T-cell (primary cell): ENCODE data around the gene GRM3. TPM values are rescaled to one million over a fixed set of nuclear protein-coding genes. Genes with fewer than 3 reads are reported as not detected.
"Not testable (repeated sequence)": the region's sequence is repeated elsewhere in the genome, so short reads cannot be mapped to it uniquely, and the experiment has no call there.

Source experiments
- ATAC-seq, 4 experiments: fragments of 200-7000 bp in 3 of 4; fragments of 150-1000 bp in 1 of 4; cut with Tn5 transposase; replicated peaks in 1 of 4; 1 replicate in 3 of 4; 2 replicates in 1 of 4; pipeline ENCODE4 v1.10.0; 2021; ENCODE audit warnings: moderate library complexity in 3 of 4, mild to moderate bottlenecking in 2 of 4, moderate number of reproducible peaks in 1 of 4
- CTCF ChIA-PET, 2 donors: fragments of 300-600 bp; sonication (Branson Sonifier 250); formaldehyde crosslinking; loops; one replicate each; lab custom pipeline; 2022; ENCODE audit warnings: antibody characterized with exemption in 2 of 2; lab: Charles Lee
- POLR2A ChIA-PET, 2 donors: fragments of 300-600 bp; sonication (Branson Sonifier 250); formaldehyde crosslinking; loops; one replicate each; lab custom pipeline; 2022; ENCODE audit warnings: antibody characterized with exemption in 2 of 2; lab: Charles Lee
- DNase-seq, 35 experiments: peaks; one replicate each; pipeline versions ENCODE4 v3.0.0 to v3.0.0-alpha.2; 2013 to 2023
- H3K27ac ChIP-seq: one replicate; pipeline ENCODE4 v1.5.1; 2013; ENCODE audit warnings: low read length
- H3K27me3 ChIP-seq, 2 experiments: replicated peaks in 1 of 2; 1 replicate in 1 of 2; 2 replicates in 1 of 2; pipeline versions ENCODE4 v1.6.1 to v1.7.0; 2013; ENCODE audit warnings: low read length in 1 of 2, mixed read lengths in 1 of 2; ENCODE audit not compliant: control insufficient read depth in 2 of 2, insufficient read depth in 2 of 2; ENCODE audit errors: extremely low read depth in 1 of 2
- H3K36me3 ChIP-seq, 2 donors: 1 replicate in 1 of 2; 2 replicates in 1 of 2; pipeline versions ENCODE4 v1.6.1 to v1.7.0; 2013; ENCODE audit warnings: low read length in 1 of 2; ENCODE audit not compliant: control insufficient read depth in 2 of 2, insufficient read depth in 1 of 2; ENCODE audit errors: extremely low read depth in 1 of 2
- H3K4me1 ChIP-seq, 2 experiments: 1 replicate in 1 of 2; 2 replicates in 1 of 2; pipeline versions ENCODE4 v1.6.1 to v1.7.0; 2013; ENCODE audit warnings: low read length in 2 of 2, mixed read lengths in 1 of 2; ENCODE audit not compliant: insufficient read depth in 2 of 2, control insufficient read depth in 1 of 2; ENCODE audit errors: extremely low read depth in 1 of 2
- H3K4me3 ChIP-seq, 2 donors: 1 replicate in 1 of 2; 2 replicates in 1 of 2; pipeline versions ENCODE4 v1.5.1 to v1.7.0; 2013; ENCODE audit warnings: mild to moderate bottlenecking in 2 of 2, low read length in 1 of 2, moderate library complexity in 1 of 2; ENCODE audit not compliant: control insufficient read depth in 1 of 2; ENCODE audit errors: extremely low read depth in 1 of 2
- H3K9me3 ChIP-seq: 2 replicates; pipeline ENCODE4 v1.7.0; 2013
- H3K27ac Mint-ChIP-seq, 2 donors: one replicate each; pipeline ENCODE4 v1.8.0; 2020 to 2021; ENCODE audit warnings: mild to moderate bottlenecking in 2 of 2, mixed read lengths in 2 of 2
- H3K27me3 Mint-ChIP-seq, 2 donors: one replicate each; pipeline ENCODE4 v1.8.0; 2021 to 2022; ENCODE audit warnings: mixed read lengths in 2 of 2
- H3K36me3 Mint-ChIP-seq: one replicate; pipeline ENCODE4 v1.8.0; 2021; ENCODE audit warnings: mixed read lengths
- H3K4me1 Mint-ChIP-seq, 3 donors: one replicate each; pipeline ENCODE4 v1.8.0; 2020 to 2022; ENCODE audit warnings: mixed read lengths in 3 of 3, mild to moderate bottlenecking in 1 of 3
- H3K4me3 Mint-ChIP-seq, 3 donors: one replicate each; pipeline ENCODE4 v1.8.0; 2020 to 2022; ENCODE audit warnings: mild to moderate bottlenecking in 3 of 3, mixed read lengths in 3 of 3, moderate library complexity in 3 of 3
- H3K9me3 Mint-ChIP-seq, 3 donors: one replicate each; pipeline ENCODE4 v1.8.0; 2020 to 2022; ENCODE audit warnings: mixed read lengths in 3 of 3
- WGBS: methylation state at CpG from one replicate; pipeline ENCODE4 v1.1.5; 2013; ENCODE audit warnings: missing lambda C conversion rate; ENCODE audit not compliant: insufficient coverage; 5-methylcytosine and 5-hydroxymethylcytosine counted together
- total RNA-seq, 35 experiments: library from RNA in 6 of 35; stranded (reverse) in 6 of 35; fragments of 120-200 nt in 1 of 35; gene quantifications; one replicate each; pipeline versions ENCODE4 v1.2.1 to v1.2.4 and lab custom pipeline; 2013 to 2026

The GRM3 gene
- total RNA-seq (not detected), total RNA-seq (lab: John Stamatoyannopoulos, UW) (0 to 0.06 (median 0) reads per million in 29 experiments)
- not detected for total RNA-seq (2013)

DNA sequence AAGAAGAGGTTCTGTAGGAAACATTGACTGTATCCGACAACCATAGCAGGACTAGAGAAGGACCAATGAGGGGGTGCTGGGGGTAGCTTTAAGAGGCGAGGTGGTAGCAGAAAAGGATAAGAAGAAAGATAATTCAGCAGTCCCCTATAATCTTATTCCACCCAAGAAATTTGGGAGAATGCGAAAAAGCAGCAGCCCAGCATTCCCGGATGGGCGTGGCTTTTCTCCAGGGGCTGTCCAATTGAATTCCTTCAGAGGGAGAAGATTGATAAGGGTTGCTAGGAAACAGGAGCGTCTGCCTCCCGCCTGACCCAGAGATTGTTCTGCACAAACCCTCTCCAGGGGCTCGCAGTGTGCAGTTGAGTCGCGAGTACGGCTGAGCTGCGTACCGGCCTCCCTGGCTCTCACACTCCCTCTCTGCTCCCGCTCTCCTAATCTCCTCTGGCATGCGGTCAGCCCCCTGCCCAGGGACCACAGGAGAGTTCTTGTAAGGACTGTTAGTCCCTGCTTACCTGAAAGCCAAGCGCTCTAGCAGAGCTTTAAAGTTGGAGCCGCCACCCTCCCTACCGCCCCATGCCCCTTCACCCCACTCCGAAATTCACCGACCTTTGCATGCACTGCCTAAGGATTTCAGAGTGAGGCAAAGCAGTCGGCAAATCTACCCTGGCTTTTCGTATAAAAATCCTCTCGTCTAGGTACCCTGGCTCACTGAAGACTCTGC is at the start of gene GRM3:
Gene GRM3, plus strand, starts transcription at position 349 of the 721 bp plus-strand sequence. CDS start 121,237 bp downstream, outside the sequence.
- WGBS = 5% methylated on average over 12 of the region's 23 CpGs
- ATAC-seq (no peak), DNase-seq (no peak)
- ChIA-PET CTCF (no interaction called here), POLR2A (no interaction called here)
- Mint-ChIP-seq H3K27ac (no peak within 1 kb of the TSS), H3K4me3 (no peak within 1 kb of the TSS), H3K9me3 (no peaks in the 10 kb centered on the region), H3K4me1 (peaks cover 0 to 1% (median 0%) of the 10 kb centered on the region in 3 donors), H3K27me3 (peaks cover 20 to 25% of the 10 kb centered on the region in 2 donors), H3K36me3 (no peaks in the 10 kb centered on the region)
- Histone ChIP-seq H3K27ac (no peak within 1 kb of the TSS), H3K4me3 (no peak within 1 kb of the TSS), H3K4me1 (no peaks in the 10 kb centered on the region), H3K9me3 (no peaks in the 10 kb centered on the region), H3K27me3 (peaks cover 0 to 17% of the 10 kb centered on the region in 2 experiments), H3K36me3 (no peaks in the 10 kb centered on the region)

DNA sequence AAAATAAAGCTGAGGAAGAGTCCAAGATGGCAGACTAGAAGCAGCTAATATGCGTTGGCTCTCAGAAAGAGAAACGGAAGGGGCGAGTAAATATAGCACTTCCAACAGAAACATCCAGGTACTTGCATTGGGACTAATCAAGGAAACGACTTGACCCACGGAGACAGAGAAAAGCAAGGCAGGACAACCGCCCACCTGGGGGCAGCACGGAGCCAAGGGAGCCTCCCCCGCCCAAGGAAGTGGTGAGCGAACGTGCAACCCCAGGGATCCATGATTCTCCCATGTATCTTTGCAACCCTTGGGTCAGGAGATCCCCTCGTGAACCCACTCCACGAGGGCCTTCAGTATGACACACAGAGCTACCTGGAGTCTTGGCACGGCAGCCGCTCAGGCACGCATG is 45.4 kb upstream of the GRM3 start:
- H3K27ac Mint-ChIP-seq = no peak overlapping the region
- H3K36me3 ChIP-seq = no peaks in the 10 kb centered on the region
- H3K9me3 ChIP-seq = no peaks in the 10 kb centered on the region
- no peaks in the 10 kb centered on the region for H3K4me1 Mint-ChIP-seq
- 73% methylated on average over 10 of the region's 15 CpGs for WGBS
- H3K4me3 Mint-ChIP-seq = no peak overlapping the region
- ATAC-seq (no peak), DNase-seq (no peak)
- H3K27me3 ChIP-seq = no peaks in the 10 kb centered on the region
- no peak overlapping the region for H3K27ac ChIP-seq
- H3K9me3 Mint-ChIP-seq = peaks cover 0 to 14% (median 9%) of the 10 kb centered on the region in 3 donors
- no peak overlapping the region for H3K4me3 ChIP-seq
- no peaks in the 10 kb centered on the region for H3K27me3 Mint-ChIP-seq
- CTCF ChIA-PET = interaction anchor here in 1 of 2 donors (0.5 kb wide), 1 partner anchor 329 kb away, joined by 5 read pairs; no protein-coding TSS in a partner anchor
- no peaks in the 10 kb centered on the region for H3K4me1 ChIP-seq
- POLR2A ChIA-PET = no interaction called here
- H3K36me3 Mint-ChIP-seq = no peaks in the 10 kb centered on the region

DNA sequence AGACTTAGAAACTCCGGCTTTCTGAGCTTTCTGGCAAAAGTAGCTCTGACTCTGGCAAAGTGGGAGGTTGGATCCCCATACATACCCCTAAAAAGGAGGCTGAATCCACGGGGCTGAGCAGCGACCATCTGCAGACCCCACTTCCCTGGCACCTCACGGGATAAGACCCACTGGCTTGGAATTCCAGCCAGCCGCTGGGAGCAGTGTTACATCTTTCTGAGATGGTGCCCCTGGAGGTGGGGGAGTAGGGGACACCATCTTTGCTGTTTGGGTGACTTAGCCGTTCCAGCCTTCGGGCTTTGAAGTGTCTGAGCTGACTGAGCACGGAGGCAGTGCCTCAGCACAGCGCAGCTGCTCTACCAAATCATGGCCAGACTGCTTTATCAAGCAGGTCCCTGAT is 45.0 kb upstream of the GRM3 start:
- Mint-ChIP-seq H3K4me1 (no peaks in the 10 kb centered on the region), H3K9me3 (peaks cover 0 to 14% (median 9%) of the 10 kb centered on the region in 3 donors), H3K27ac (no peak overlapping the region), H3K27me3 (no peaks in the 10 kb centered on the region), H3K4me3 (no peak overlapping the region), H3K36me3 (no peaks in the 10 kb centered on the region)
- no peaks in the 10 kb centered on the region for H3K4me1 ChIP-seq
- no peak for ATAC-seq
- no peaks in the 10 kb centered on the region for H3K36me3 ChIP-seq
- DNase-seq = no peak
- ChIA-PET POLR2A (no interaction called here), CTCF (interaction anchor here in 1 of 2 donors (0.5 kb wide), 1 partner anchor 328 kb away, joined by 5 read pairs; no protein-coding TSS in a partner anchor)
- H3K9me3 ChIP-seq = no peaks in the 10 kb centered on the region
- H3K27me3 ChIP-seq = no peaks in the 10 kb centered on the region
- WGBS = 83% methylated on average over 6 of the region's 9 CpGs
- H3K27ac ChIP-seq = no peak overlapping the region
- H3K4me3 ChIP-seq = no peak overlapping the region

DNA sequence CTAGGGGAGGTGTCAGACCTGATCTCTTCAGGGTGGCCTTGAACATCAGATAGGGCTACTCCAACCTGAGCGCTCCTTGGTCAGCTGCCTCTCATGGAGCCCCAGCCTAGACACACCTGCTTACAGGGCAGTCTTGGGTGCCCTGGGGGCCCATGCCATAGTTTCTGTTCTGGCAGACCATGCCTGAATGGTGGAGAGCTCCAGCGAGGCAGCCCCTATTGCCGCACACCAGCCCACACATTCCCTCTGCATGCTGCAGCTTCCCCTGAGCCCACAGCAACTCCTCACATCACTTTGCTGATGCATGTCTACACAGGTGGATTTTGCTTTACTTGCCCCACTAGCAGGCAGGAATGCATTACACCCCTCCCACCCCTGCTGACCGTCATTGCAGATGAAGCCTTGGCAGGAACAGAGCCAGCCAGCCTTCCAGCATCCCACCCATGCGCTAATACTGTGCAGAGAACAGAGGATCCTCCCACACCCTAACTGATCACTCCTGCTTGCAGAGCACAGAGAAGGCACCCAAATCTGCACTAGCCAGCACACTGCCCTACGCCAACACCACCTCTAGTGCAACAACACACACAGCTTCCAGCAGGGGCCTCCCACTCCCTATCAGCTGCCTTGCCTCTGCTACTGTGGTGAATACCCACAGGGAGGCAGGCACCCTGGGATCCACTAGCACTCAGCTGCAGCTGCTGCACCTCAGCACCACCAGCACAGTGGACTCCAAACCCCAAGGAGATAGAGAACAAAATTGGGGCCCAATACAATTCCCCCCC is 43.0 kb upstream of the GRM3 start:
- ATAC-seq (no peak), DNase-seq (no peak)
- Histone ChIP-seq H3K4me3 (no peak overlapping the region), H3K4me1 (no peaks in the 10 kb centered on the region), H3K27me3 (no peaks in the 10 kb centered on the region), H3K9me3 (no peaks in the 10 kb centered on the region), H3K27ac (no peak overlapping the region), H3K36me3 (no peaks in the 10 kb centered on the region)
- no peak overlapping the region for H3K27ac Mint-ChIP-seq
- no peak overlapping the region for H3K4me3 Mint-ChIP-seq
- WGBS = 94% methylated on average over 6 of the region's 6 CpGs
- no peaks in the 10 kb centered on the region for H3K4me1 Mint-ChIP-seq
- H3K9me3 Mint-ChIP-seq = peaks cover 4 to 18% (median 8%) of the 10 kb centered on the region in 3 donors
- no peaks in the 10 kb centered on the region for H3K36me3 Mint-ChIP-seq
- no peaks in the 10 kb centered on the region for H3K27me3 Mint-ChIP-seq
- CTCF ChIA-PET = no interaction called here
- POLR2A ChIA-PET = no interaction called here

DNA sequence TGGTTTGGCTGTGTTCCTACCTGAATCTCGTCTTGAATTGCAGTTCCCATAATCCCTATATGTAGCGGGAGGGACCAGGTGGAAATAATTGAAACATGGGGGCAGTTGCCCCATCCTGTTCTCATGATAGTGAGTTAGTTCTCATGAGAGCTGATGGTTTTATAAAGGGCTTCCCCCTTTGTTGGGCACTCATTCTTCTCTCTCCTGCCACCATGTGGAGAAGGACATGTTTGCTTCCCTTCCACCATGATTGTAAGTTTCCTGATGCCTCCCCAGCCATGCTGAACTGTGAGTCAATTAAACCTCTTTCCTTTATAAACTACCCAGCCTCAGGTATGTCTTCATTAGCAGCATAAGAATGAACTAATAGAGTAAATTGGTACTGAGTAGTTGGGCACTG is 28.0 kb upstream of the GRM3 start:
- WGBS = no CpG with 5 or more reads among the region's 2 CpGs
- H3K27me3 ChIP-seq, H3K4me1 Mint-ChIP-seq, H3K4me1 ChIP-seq, H3K36me3 ChIP-seq, H3K27ac ChIP-seq, H3K36me3 Mint-ChIP-seq, CTCF ChIA-PET, H3K9me3 ChIP-seq, H3K27me3 Mint-ChIP-seq, DNase-seq, H3K27ac Mint-ChIP-seq, H3K4me3 ChIP-seq, H3K4me3 Mint-ChIP-seq, POLR2A ChIA-PET, ATAC-seq: not testable (repeated sequence)
- H3K9me3 Mint-ChIP-seq = peaks cover 4 to 39% (median 17%) of the 10 kb centered on the region in 3 donors

DNA sequence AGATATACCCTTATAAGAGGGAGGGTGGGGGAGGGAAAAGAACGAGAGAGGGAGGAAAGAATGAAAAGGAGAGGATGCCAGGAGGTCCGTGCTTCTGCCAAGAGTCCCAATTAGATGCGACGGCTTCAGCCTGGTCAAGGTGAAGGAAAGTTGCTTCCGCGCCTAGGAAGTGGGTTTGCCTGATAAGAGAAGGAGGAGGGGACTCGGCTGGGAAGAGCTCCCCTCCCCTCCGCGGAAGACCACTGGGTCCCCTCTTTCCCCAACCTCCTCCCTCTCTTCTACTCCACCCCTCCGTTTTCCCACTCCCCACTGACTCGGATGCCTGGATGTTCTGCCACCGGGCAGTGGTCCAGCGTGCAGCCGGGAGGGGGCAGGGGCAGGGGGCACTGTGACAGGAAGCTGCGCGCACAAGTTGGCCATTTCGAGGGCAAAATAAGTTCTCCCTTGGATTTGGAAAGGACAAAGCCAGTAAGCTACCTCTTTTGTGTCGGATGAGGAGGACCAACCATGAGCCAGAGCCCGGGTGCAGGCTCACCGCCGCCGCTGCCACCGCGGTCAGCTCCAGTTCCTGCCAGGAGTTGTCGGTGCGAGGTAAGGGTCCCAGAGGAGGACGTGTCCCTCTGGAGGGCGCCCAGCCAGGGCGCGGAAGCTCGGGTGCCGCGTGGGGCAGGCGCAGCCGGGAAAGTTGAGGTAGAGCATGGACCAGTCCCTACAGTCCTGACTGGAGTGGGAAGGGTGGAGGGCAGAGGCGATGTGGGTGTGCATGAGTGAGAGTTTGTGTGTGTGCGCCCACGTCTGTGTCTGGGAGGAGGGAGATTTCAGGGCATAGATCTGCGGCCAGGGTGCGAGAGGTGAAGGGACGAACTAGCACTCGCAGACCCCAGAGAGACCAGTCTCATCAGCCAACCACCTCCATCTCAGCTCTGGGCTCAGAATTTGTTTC is 844 bp downstream of the GRM3 start:
- Mint-ChIP-seq H3K36me3 (no peaks in the 10 kb centered on the region), H3K27me3 (peaks cover 20 to 25% of the 10 kb centered on the region in 2 donors), H3K9me3 (no peaks in the 10 kb centered on the region), H3K4me1 (peaks cover 0 to 1% (median 0%) of the 10 kb centered on the region in 3 donors), H3K4me3 (no peak overlapping the region), H3K27ac (no peak overlapping the region)
- ATAC-seq = no peak
- H3K4me1 ChIP-seq = no peaks in the 10 kb centered on the region
- H3K27ac ChIP-seq = no peak overlapping the region
- CTCF ChIA-PET = no interaction called here
- peaks cover 0 to 17% of the 10 kb centered on the region in 2 experiments for H3K27me3 ChIP-seq
- H3K4me3 ChIP-seq = no peak overlapping the region
- no peaks in the 10 kb centered on the region for H3K36me3 ChIP-seq
- WGBS = 5% methylated on average over 29 of the region's 42 CpGs
- no peak for DNase-seq
- H3K9me3 ChIP-seq = no peaks in the 10 kb centered on the region
- POLR2A ChIA-PET = no interaction called here
